ENCODE data around the gene RAI1.
"Not testable (repeated sequence)": the region's sequence is repeated elsewhere in the genome, so short reads cannot be mapped to it uniquely, and the experiment has no call there.

RAI1 gene, protein sequence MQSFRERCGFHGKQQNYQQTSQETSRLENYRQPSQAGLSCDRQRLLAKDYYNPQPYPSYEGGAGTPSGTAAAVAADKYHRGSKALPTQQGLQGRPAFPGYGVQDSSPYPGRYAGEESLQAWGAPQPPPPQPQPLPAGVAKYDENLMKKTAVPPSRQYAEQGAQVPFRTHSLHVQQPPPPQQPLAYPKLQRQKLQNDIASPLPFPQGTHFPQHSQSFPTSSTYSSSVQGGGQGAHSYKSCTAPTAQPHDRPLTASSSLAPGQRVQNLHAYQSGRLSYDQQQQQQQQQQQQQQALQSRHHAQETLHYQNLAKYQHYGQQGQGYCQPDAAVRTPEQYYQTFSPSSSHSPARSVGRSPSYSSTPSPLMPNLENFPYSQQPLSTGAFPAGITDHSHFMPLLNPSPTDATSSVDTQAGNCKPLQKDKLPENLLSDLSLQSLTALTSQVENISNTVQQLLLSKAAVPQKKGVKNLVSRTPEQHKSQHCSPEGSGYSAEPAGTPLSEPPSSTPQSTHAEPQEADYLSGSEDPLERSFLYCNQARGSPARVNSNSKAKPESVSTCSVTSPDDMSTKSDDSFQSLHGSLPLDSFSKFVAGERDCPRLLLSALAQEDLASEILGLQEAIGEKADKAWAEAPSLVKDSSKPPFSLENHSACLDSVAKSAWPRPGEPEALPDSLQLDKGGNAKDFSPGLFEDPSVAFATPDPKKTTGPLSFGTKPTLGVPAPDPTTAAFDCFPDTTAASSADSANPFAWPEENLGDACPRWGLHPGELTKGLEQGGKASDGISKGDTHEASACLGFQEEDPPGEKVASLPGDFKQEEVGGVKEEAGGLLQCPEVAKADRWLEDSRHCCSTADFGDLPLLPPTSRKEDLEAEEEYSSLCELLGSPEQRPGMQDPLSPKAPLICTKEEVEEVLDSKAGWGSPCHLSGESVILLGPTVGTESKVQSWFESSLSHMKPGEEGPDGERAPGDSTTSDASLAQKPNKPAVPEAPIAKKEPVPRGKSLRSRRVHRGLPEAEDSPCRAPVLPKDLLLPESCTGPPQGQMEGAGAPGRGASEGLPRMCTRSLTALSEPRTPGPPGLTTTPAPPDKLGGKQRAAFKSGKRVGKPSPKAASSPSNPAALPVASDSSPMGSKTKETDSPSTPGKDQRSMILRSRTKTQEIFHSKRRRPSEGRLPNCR (N-terminal part only)

DNA sequence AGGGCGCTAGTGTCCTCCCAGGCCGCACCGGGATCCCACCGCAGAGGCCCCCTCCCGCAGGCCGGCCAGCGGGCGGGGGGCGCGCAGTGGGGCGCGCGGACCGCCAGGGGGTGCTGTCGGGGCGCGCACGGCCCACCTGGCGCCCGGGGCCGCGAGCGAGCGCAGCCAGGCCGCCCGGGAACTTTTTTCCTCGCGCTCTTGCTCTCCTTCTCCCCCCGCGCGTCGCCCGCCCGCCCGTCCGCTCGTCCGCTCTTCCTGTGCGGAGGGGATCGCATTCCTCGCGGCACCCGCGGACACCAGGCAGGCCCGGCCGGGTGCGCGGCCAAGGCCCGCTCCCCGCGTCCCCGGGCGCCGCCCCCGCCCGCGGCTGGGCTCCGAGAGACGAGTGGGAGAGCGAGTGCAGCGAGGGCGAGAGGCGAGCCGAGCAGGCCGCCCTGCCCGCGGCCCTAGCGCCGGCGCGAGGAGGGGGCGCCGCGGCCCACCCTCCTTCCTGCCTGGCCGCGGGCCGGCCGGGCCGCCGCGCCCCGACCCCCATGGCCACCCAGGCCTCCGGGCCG, at the start of gene RAI1:
TSS of gene RAI1 (plus strand) at position 272 of the 557 bp plus-strand sequence. CDS start 111,491 bp downstream, outside the sequence.
- peak within 1 kb of the TSS; percentile 96 for H3K4me3 ChIP-seq (ENCODE audit: low read depth, low read length)
- TF ChIP-seq CTCF (IDR thresholded peaks at IDR 0.05; ENCODE audit: borderline replicate concordance, insufficient read depth, low read depth, low read length) = peak; percentile 79

DNA sequence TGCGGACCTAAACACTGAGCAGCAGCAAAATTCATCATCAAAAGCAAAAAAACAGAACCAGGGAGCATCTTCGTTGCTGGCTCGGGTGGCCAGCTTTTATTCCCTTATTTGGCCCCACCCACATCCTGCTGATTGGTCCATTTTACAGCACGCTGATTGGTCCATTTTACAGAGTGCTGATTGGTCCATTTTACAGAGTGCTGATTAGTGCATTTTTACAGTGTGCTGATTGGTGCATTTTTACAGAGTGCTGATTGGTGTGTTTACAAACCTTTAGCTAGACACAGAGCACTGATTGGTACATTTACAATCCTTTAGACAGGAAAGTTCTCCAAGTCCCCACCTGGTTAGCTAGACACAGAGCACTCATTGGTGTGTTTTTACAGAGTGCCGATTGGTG, 48.6 kb upstream of the RAI1 start:
- not testable (repeated sequence) for H3K4me3 ChIP-seq (ENCODE audit: low read depth, low read length)

GRCh38 chr17:17633310-17633709, 47.9 kb upstream of the RAI1 start:
- no peak for TF ChIP-seq CTCF (IDR thresholded peaks at IDR 0.05; ENCODE audit: borderline replicate concordance, insufficient read depth, low read depth, low read length)
- H3K4me3 ChIP-seq (ENCODE audit: low read depth, low read length) = no peak overlapping the region

- no peak overlapping the region for H3K4me3 ChIP-seq (ENCODE audit: low read depth, low read length)
- no peak for TF ChIP-seq CTCF (IDR thresholded peaks at IDR 0.05; ENCODE audit: borderline replicate concordance, insufficient read depth, low read depth, low read length)
Observed at GRCh38 chr17:17635126-17635525, 46.1 kb upstream of the RAI1 start.

DNA sequence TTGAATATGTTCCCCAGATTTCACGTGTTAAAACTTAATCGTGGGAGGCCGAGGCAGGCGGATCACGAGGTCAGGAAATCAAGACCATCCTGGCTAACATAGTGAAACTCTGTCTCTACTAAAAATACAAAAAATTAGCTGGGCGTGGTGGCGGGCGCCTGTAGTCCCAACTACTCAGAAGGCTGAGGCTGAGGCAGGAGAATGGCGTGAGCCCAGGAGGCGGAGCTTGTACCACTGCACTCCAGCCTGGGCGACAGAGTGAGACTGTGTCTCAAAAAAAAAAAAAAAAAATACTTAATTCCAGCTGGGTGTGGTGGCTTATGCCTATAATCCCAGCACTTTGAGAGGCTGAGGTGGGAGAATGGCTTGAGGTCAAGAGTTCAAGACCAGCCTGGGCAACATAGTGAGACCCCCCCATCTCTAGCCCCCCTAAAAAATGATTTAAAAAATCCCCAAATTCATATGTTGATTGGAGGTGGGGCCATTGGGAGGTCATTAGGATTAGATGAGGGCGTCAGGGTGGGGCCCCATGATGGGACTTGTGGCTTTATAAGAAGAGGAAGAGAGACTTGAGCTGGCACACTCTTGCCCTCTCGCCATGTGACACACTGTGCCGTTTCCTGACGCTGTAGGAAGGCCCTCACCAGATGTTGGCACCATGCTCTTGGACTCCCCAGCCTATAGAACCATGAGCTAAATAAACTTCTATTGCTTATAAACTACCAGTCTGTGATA, 45.6 kb upstream of the RAI1 start:
- not testable (repeated sequence) for H3K4me3 ChIP-seq (ENCODE audit: low read depth, low read length)

DNA sequence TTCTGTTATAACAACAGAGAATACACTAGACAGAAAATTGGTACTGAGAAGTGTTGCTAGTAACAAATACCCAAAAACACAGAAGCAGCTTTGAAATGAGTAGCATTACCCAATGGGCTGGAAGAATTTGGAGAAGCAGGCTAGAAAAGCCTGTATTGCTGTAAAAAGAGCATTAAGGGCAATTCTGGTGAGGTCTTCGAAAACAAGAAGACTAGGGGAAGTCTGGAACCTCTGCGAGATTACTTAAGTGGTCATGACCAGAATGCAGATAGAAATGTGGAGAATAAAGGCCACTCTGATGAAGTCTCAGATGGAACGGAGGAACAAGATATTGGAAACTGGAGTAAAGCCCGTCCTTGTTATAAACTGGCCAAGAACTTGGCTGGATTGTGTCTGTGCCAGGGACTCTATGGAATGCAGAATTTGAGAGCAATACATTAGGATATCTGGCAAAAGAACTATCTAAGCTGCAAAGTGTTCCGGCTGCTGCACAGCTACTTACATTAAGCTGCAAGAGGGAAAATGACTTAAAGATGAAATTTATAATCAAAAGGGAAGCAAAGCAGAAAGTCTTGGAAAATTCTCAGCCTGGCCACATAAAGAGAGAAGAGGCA, 44.9 kb upstream of the RAI1 start:
- TF ChIP-seq CTCF (IDR thresholded peaks at IDR 0.05; ENCODE audit: borderline replicate concordance, insufficient read depth, low read depth, low read length) = no peak
- H3K4me3 ChIP-seq (ENCODE audit: low read depth, low read length) = no peak overlapping the region

DNA sequence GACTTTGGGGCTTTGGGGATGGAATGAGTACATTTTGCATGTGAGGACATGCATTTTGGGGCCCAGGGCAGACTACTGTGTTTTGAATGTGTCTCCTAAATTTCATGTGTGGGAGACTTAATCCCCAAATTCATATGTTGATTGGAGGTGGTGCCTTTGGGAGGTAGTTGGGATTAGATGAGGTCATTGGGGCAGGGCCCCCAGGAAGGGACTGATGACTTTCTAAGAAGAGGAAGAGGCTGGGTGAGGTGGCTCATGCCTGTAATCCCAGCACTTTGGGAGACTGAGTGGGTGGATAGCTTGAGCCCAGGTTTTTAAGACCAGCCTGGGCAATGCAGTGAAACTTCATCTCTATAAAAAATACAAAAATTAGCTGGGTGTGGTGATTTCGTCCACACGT, 42.8 kb upstream of the RAI1 start:
- no peak overlapping the region for H3K4me3 ChIP-seq (ENCODE audit: low read depth, low read length)
- no peak for TF ChIP-seq CTCF (IDR thresholded peaks at IDR 0.05; ENCODE audit: borderline replicate concordance, insufficient read depth, low read depth, low read length)

DNA sequence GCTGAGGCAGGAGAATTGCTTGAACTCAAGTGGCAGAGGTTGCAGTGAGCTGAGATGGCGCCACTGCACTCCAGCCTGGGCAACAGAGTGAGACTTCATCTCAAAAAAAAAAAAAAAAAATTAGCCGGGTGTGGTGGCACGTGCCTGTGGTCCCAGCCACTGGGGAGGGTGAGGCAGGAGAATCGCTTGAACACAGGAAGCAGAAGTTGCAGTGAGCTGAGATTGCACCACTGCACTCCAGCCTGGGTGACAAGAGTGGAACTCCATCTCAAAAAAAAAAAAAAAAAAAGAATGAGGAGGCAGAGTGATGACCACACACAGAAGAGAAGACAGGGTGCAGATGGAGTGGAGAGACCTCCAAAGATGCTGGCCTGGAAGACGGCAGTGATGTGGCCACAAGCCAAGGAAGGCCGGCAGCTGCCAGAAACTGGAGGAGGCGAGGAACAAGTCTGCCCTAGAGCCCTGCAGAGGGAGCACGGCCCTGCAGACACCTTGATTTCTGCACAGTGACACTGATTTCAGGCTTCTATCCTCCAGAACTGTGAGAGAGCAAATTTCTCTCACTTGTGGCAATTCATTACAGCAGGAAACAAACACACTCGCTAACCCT, 41.5 kb upstream of the RAI1 start:
- not testable (repeated sequence) for H3K4me3 ChIP-seq (ENCODE audit: low read depth, low read length)

Measured in GM12875 (cell line).